22Rv1 (cell line): Measurements from ENCODE around the gene PLCD3.

Experiments used
- CTCF ChIP-seq: fragments of 450-650 bp; IDR thresholded peaks from 2 replicates; pipeline ENCODE4 v1.5.1; 2017; ENCODE audit warnings: mild to moderate bottlenecking
- ZFX ChIP-seq: fragments of 450-650 bp; IDR thresholded peaks from 2 replicates; pipeline ENCODE4 v1.6.1; 2017; ENCODE audit warnings: antibody characterized with exemption, borderline replicate concordance

GRCh38 chr17:45127207-45127547 is 5.1 kb downstream of the PLCD3 start:
- TF ChIP-seq CTCF, result no peak
- no peak for TF ChIP-seq ZFX
